DOHH2 (cell line): ENCODE measurements around the gene MYL12B.

ENCODE experiments used
- EZH2phosphoT487 ChIP-seq: fragments of 200-600 bp; sonication (generic); IDR thresholded peaks from 2 replicates; pipeline ENCODE4 v1.6.1; 2017; ENCODE audit warnings: borderline replicate concordance, mild to moderate bottlenecking, antibody characterized with exemption, low read length, moderate library complexity, mixed read lengths
- TF ChIP-seq, protein P1 (sequence below): fragments of 200-600 bp; sonication (generic); IDR thresholded peaks from one replicate; pipeline ENCODE4 v1.5.1; 2014; ENCODE audit warnings: antibody characterized with exemption, mild to moderate bottlenecking, low read depth, low read length; ENCODE audit not compliant: poor library complexity, severe bottlenecking

DNA sequence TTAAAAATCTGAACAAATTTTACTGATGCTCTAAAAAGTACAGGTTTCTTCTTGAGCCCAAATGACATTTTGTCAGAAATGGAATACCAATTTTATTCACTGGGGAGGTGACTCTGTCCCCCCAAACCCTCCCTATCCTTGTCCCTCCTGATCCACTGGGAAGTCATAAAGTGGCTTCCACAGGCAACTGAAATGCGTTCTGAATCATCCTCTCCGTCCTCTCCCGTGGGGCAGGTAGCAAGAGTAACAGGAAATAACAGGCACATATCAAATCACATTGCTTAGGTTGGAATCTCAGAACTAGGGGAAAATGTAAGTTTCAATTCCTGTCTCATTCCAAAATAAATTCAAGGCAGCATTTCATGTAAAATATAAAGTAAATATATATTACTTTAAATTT lies 44.5 kb downstream of the MYL12B start:
- TF ChIP-seq, protein P1, sequence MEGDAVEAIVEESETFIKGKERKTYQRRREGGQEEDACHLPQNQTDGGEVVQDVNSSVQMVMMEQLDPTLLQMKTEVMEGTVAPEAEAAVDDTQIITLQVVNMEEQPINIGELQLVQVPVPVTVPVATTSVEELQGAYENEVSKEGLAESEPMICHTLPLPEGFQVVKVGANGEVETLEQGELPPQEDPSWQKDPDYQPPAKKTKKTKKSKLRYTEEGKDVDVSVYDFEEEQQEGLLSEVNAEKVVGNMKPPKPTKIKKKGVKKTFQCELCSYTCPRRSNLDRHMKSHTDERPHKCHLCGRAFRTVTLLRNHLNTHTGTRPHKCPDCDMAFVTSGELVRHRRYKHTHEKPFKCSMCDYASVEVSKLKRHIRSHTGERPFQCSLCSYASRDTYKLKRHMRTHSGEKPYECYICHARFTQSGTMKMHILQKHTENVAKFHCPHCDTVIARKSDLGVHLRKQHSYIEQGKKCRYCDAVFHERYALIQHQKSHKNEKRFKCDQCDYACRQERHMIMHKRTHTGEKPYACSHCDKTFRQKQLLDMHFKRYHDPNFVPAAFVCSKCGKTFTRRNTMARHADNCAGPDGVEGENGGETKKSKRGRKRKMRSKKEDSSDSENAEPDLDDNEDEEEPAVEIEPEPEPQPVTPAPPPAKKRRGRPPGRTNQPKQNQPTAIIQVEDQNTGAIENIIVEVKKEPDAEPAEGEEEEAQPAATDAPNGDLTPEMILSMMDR: no peak
- TF ChIP-seq EZH2phosphoT487: no peak
